ENCODE results near the gene ARF6. TPM values are rescaled to one million over a fixed set of nuclear protein-coding genes. Genes with fewer than 3 reads are reported as not detected.
"Not testable (repeated sequence)": the region's sequence is repeated elsewhere in the genome, so short reads cannot be mapped to it uniquely, and the experiment has no call there.

The ARF6 gene
- total and polyA plus RNA-seq, 9 of the 15 experiments (the other 6 are each of a cell fraction or from before 2014, with no cell fraction given) = 15.3 to 35.2 (median 24.9) TPM

DNA sequence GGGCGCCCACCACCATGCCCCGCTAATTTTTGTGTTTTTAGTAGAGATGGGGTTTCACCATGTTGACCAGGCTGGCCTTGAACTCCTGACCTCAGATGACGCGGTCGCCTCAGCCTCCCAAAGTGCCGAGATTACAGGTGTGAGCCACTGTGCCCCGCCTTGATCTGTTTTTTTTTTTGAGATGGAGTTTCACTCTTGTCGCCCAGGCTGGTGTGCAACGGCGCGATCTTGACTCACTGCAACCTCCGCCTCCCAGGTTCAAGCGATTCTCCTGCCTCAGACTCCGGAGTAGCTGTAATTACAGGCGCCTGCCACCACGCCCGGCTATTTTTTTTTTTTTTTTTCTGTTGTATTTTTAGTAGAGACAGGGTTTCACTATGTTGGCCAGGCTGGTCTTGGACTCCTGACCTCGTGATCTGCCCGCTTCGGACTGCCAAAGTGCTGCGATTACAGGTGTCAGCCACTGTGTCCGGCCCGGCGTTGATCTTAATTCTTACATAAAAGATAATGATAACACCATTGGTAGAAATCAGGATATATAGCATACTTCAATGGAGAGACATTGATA is 9.9 kb downstream of the ARF6 start:
- ATAC-seq; BruUV-seq (replicated peaks); H3K9ac ChIP-seq (ENCODE audit: insufficient read depth in 1 of 2, low read depth in 2 of 2, low read length in 2 of 2); H3K9me1 ChIP-seq (ENCODE audit: control insufficient read depth, insufficient read depth, low read length); in situ Hi-C loops (cut with MboI); H3K27me3 ChIP-seq (ENCODE audit: control insufficient read depth in 2 of 2, insufficient read depth in 2 of 2, low read length in 2 of 2); H3K9me3 ChIP-seq (replicated peaks; ENCODE audit: control insufficient read depth, insufficient read depth, low read depth, low read length); DNase-seq (ENCODE audit: extremely low read depth in 1 of 4, low spot score in 3 of 4); H3K36me3 ChIP-seq (ENCODE audit: control insufficient read depth, insufficient read depth, low read length); H3K4me2 ChIP-seq (ENCODE audit: insufficient read depth, low read length); intact Hi-C loops (cut with micrococcal nuclease); H3K4me1 ChIP-seq (replicated peaks in 1 of 2; ENCODE audit: control insufficient read depth in 2 of 2, insufficient read depth in 2 of 2, low read length in 2 of 2); H4K20me1 ChIP-seq (replicated peaks; ENCODE audit: control insufficient read depth, insufficient read depth, low read length); CTCF ChIA-PET (ENCODE audit: low intra/inter-chr PET ratio); H3K27ac ChIP-seq (ENCODE audit: extremely low read depth, low read depth, low read length); H2AFZ ChIP-seq (ENCODE audit: low read depth, low read length); FAIRE-seq; H3K4me3 ChIP-seq: not testable (repeated sequence)
- 83% methylated on average over 5 of the region's 24 CpGs for WGBS (ENCODE audit: insufficient coverage, low coverage, missing lambda C conversion rate)
- H3K79me2 ChIP-seq (ENCODE audit: control insufficient read depth, insufficient read depth, low read length) = peaks cover 11% of the 10 kb centered on the region
- TF ChIP-seq, protein P1, sequence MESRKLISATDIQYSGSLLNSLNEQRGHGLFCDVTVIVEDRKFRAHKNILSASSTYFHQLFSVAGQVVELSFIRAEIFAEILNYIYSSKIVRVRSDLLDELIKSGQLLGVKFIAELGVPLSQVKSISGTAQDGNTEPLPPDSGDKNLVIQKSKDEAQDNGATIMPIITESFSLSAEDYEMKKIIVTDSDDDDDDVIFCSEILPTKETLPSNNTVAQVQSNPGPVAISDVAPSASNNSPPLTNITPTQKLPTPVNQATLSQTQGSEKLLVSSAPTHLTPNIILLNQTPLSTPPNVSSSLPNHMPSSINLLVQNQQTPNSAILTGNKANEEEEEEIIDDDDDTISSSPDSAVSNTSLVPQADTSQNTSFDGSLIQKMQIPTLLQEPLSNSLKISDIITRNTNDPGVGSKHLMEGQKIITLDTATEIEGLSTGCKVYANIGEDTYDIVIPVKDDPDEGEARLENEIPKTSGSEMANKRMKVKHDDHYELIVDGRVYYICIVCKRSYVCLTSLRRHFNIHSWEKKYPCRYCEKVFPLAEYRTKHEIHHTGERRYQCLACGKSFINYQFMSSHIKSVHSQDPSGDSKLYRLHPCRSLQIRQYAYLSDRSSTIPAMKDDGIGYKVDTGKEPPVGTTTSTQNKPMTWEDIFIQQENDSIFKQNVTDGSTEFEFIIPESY (CRISPR knock-in tag; IDR thresholded peaks at IDR 0.05) = peak; percentile 79
- POLR2A ChIA-PET = interaction anchor here (0.7 kb wide), 1 partner anchor 97 kb away, joined by 6 read pairs; no protein-coding TSS in a partner anchor

DNA sequence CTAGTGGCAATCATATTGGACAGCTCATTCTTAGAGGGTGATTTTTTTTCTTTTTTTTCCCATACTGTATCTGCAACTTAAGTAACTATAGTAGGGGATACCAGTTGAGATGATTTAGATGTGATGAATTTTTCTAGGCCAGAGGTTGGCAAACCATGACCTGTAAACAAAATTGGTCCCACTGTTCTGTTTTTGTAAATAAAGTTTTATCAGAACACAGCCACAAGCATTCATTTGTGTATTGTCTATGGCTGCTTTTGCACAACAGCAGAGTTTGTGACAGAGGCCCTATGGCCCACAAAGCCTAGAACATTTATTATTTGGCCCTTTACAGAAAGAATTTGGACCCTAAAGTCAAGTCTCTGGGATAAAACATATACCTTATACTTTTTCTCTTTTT is 11.4 kb downstream of the ARF6 start:
- Histone ChIP-seq H3K9me1 (ENCODE audit: control insufficient read depth, insufficient read depth, low read length) (no peaks in the 10 kb centered on the region), H3K36me3 (ENCODE audit: control insufficient read depth, insufficient read depth, low read length) (no peaks in the 10 kb centered on the region), H3K9me3 (replicated peaks; ENCODE audit: control insufficient read depth, insufficient read depth, low read depth, low read length) (no peaks in the 10 kb centered on the region), H3K27me3 (ENCODE audit: control insufficient read depth in 2 of 2, insufficient read depth in 2 of 2, low read length in 2 of 2) (no peaks in the 10 kb centered on the region), H3K9ac (ENCODE audit: insufficient read depth in 1 of 2, low read depth in 2 of 2, low read length in 2 of 2) (no peak overlapping the region), H3K4me3 (no peak overlapping the region), H3K4me1 (replicated peaks in 1 of 2; ENCODE audit: control insufficient read depth in 2 of 2, insufficient read depth in 2 of 2, low read length in 2 of 2) (peaks cover 0 to 5% of the 10 kb centered on the region in 2 experiments; a peak in 2 of 5 replicates), H3K27ac (ENCODE audit: extremely low read depth, low read depth, low read length) (no peak overlapping the region), H3K79me2 (ENCODE audit: control insufficient read depth, insufficient read depth, low read length) (no peaks in the 10 kb centered on the region), H3K4me2 (ENCODE audit: insufficient read depth, low read length) (no peak overlapping the region), H2AFZ (ENCODE audit: low read depth, low read length) (no peak overlapping the region), H4K20me1 (replicated peaks; ENCODE audit: control insufficient read depth, insufficient read depth, low read length) (no peaks in the 10 kb centered on the region)
- ATAC-seq = no peak
- ChIA-PET POLR2A (interaction anchor here (0.6 to 1.0 kb wide), 2 partner anchors 38 to 629 kb away, joined by 3 read pairs; no protein-coding TSS in a partner anchor), CTCF (ENCODE audit: low intra/inter-chr PET ratio) (interaction anchor here (0.7 kb wide), 1 partner anchor 102 kb away, joined by 3 read pairs; no protein-coding TSS in a partner anchor)
- in situ Hi-C loops (cut with MboI) = no loop called here
- FAIRE-seq = no peak
- intact Hi-C loops (cut with micrococcal nuclease) = no loop called here
- BruUV-seq (replicated peaks) = no TSS peak
- TF ChIP-seq, protein P2, sequence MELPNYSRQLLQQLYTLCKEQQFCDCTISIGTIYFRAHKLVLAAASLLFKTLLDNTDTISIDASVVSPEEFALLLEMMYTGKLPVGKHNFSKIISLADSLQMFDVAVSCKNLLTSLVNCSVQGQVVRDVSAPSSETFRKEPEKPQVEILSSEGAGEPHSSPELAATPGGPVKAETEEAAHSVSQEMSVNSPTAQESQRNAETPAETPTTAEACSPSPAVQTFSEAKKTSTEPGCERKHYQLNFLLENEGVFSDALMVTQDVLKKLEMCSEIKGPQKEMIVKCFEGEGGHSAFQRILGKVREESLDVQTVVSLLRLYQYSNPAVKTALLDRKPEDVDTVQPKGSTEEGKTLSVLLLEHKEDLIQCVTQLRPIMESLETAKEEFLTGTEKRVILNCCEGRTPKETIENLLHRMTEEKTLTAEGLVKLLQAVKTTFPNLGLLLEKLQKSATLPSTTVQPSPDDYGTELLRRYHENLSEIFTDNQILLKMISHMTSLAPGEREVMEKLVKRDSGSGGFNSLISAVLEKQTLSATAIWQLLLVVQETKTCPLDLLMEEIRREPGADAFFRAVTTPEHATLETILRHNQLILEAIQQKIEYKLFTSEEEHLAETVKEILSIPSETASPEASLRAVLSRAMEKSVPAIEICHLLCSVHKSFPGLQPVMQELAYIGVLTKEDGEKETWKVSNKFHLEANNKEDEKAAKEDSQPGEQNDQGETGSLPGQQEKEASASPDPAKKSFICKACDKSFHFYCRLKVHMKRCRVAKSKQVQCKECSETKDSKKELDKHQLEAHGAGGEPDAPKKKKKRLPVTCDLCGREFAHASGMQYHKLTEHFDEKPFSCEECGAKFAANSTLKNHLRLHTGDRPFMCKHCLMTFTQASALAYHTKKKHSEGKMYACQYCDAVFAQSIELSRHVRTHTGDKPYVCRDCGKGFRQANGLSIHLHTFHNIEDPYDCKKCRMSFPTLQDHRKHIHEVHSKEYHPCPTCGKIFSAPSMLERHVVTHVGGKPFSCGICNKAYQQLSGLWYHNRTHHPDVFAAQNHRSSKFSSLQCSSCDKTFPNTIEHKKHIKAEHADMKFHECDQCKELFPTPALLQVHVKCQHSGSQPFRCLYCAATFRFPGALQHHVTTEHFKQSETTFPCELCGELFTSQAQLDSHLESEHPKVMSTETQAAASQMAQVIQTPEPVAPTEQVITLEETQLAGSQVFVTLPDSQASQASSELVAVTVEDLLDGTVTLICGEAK (IDR thresholded peaks at IDR 0.05) = peak; percentile 90
- TF ChIP-seq, protein P2 (CRISPR knock-in tag; IDR thresholded peaks at IDR 0.05) = peak; percentile 50; the same call in 1 of the 2 replicates
- no peak for TF ChIP-seq TSC22D4 (tag; IDR thresholded peaks at IDR 0.05)
- no peak for DNase-seq (ENCODE audit: extremely low read depth in 1 of 4, low spot score in 3 of 4)

Data from K562 (cell line).